HAP-1 (cell line): Measurements from ENCODE around the gene LIPC.

Experiments used
- DNase-seq, 2 experiments: peaks; one replicate each; pipeline ENCODE4 v3.0.0-alpha.2; 2016 to 2020; ENCODE audit warnings: low spot score in 2 of 2
- H3K27me3 ChIP-seq: fragments of 250-450 bp; sonication (Bioruptor Pico); 2 replicates; pipeline ENCODE4 v1.5.1; 2020; ENCODE audit warnings: low read depth, mild to moderate bottlenecking, moderate library complexity
- H3K36me3 ChIP-seq: fragments of 250-450 bp; sonication (Bioruptor Pico); replicated peaks from 2 replicates; pipeline ENCODE4 v1.5.1; 2020; ENCODE audit warnings: mild to moderate bottlenecking
- H3K4me1 ChIP-seq: fragments of 250-450 bp; sonication (Bioruptor Pico); 2 replicates; pipeline ENCODE4 v1.5.1; 2020; ENCODE audit warnings: mild to moderate bottlenecking
- H3K4me3 ChIP-seq: fragments of 250-450 bp; sonication (Bioruptor Pico); 2 replicates; pipeline ENCODE4 v1.5.1; 2020; ENCODE audit warnings: mild to moderate bottlenecking, moderate library complexity
- H3K9me3 ChIP-seq: fragments of 250-450 bp; sonication (Bioruptor Pico); 2 replicates; pipeline ENCODE4 v1.5.1; 2020; ENCODE audit warnings: mild to moderate bottlenecking, moderate library complexity
- in situ Hi-C: fragments of 300-500 bp; cut with MboI; formaldehyde crosslinking; loops from 3 replicates; pipeline ENCODE4 v1.14.3; 2020; ENCODE audit warnings: low sequenced_read_pairs, inconsistent platforms, mixed read lengths

The LIPC gene

DNA sequence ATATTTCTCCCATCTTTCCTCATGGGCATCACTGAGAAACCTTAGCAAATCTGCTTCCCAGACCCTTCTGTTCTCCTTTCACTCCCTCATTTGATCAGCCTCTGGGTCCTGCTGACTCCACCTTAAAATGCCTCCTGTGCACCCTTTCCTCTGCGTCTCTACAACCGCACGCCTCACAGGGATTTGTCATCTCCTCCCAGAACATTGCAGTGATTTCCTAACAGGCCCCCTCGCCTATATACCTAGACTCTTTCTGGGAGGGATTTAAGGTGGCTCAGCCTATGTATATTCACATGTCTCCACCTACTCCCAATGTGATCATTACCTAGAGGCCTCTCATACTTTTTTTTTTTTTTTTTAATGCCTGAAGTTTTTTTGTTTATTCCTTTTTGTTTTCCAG, 69.2 kb downstream of the LIPC start:
- in situ Hi-C loops: no loop called here

GRCh38 chr15:58501636-58502188, 69.9 kb downstream of the LIPC start:
- Histone ChIP-seq H3K4me3 (no peak overlapping the region), H3K4me1 (no peaks in the 10 kb centered on the region), H3K36me3 (no peaks in the 10 kb centered on the region), H3K9me3 (no peaks in the 10 kb centered on the region), H3K27me3 (no peaks in the 10 kb centered on the region)
- in situ Hi-C loops: no loop called here
- DNase-seq: no peak

More for the DNA sequence above, 69.2 kb downstream of the LIPC start:
- H3K9me3 ChIP-seq: no peaks in the 10 kb centered on the region
- no peak overlapping the region for H3K4me3 ChIP-seq
- H3K27me3 ChIP-seq: no peaks in the 10 kb centered on the region
- DNase-seq: no peak
- no peaks in the 10 kb centered on the region for H3K4me1 ChIP-seq
- H3K36me3 ChIP-seq: no peaks in the 10 kb centered on the region

GRCh38 chr15:58503139-58504027, 71.6 kb downstream of the LIPC start:
- Histone ChIP-seq H3K9me3 (no peaks in the 10 kb centered on the region), H3K36me3 (no peaks in the 10 kb centered on the region), H3K4me1 (no peaks in the 10 kb centered on the region), H3K27me3 (no peaks in the 10 kb centered on the region), H3K4me3 (no peak overlapping the region)
- DNase-seq: no peak
- in situ Hi-C loops: no loop called here

DNA sequence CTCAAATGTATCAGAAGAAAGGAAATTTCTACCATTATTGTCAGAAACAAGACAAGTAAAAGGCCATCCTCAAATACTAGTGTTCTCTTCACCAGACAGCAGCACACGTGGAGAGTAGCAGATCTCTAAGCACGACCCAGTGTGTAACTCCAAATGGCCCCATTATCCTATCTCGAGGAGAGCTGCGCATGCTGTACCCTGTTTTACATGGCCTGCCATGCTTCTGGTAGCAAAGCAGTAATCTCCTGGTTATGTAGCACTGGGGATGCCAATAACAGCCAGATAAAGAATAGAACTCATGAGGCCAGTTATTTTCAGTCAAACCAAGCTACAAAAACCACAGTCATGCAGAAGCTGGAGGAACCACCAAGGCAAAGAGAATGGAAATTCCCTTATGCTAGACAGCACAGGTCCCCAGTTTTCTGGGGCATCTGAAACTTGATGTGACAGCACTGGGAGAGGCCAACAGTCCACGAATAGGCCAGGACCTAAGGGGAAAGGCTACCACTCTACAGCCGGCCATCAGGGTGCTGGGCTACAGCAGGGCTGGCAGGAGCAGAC, 73.0 kb downstream of the LIPC start:
- Histone ChIP-seq H3K36me3 (no peaks in the 10 kb centered on the region), H3K4me1 (no peaks in the 10 kb centered on the region), H3K4me3 (no peak overlapping the region), H3K27me3 (peaks cover 4% of the 10 kb centered on the region; the same call in 1 of the 2 replicates), H3K9me3 (no peaks in the 10 kb centered on the region)
- DNase-seq: no peak
- in situ Hi-C loops: no loop called here

GRCh38 chr15:58505581-58505980, 73.8 kb downstream of the LIPC start:
- Histone ChIP-seq H3K4me1 (no peaks in the 10 kb centered on the region), H3K36me3 (no peaks in the 10 kb centered on the region), H3K9me3 (no peaks in the 10 kb centered on the region), H3K27me3 (peaks cover 4% of the 10 kb centered on the region; the same call in 1 of the 2 replicates), H3K4me3 (no peak overlapping the region)
- DNase-seq: no peak
- in situ Hi-C loops: no loop called here

DNA sequence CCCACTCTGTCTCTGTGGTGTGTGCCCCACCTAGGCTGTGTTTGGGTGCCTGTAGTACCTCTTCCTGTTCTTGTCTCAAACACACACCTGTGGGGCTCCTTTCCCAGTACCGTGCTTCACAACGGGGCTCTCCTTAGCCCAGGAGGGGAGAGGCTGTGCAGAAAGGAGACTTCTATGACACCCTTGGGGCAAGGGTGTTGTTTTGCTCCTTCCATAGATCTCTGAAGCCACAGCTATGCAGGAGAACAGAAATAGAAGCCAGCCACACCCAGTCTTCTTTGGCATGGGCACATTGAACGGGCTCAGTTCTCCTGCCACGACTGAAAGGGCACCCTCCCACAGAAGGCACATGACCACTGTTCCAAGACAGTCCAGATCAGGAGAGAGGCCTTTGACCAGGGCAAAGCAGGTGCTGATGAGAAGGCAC, 74.3 kb downstream of the LIPC start:
- H3K9me3 ChIP-seq: no peaks in the 10 kb centered on the region
- in situ Hi-C loops: no loop called here
- H3K4me1 ChIP-seq: no peaks in the 10 kb centered on the region
- DNase-seq: no peak
- H3K27me3 ChIP-seq: peaks cover 4% of the 10 kb centered on the region; the same call in 1 of the 2 replicates
- no peak overlapping the region for H3K4me3 ChIP-seq
- no peaks in the 10 kb centered on the region for H3K36me3 ChIP-seq

DNA sequence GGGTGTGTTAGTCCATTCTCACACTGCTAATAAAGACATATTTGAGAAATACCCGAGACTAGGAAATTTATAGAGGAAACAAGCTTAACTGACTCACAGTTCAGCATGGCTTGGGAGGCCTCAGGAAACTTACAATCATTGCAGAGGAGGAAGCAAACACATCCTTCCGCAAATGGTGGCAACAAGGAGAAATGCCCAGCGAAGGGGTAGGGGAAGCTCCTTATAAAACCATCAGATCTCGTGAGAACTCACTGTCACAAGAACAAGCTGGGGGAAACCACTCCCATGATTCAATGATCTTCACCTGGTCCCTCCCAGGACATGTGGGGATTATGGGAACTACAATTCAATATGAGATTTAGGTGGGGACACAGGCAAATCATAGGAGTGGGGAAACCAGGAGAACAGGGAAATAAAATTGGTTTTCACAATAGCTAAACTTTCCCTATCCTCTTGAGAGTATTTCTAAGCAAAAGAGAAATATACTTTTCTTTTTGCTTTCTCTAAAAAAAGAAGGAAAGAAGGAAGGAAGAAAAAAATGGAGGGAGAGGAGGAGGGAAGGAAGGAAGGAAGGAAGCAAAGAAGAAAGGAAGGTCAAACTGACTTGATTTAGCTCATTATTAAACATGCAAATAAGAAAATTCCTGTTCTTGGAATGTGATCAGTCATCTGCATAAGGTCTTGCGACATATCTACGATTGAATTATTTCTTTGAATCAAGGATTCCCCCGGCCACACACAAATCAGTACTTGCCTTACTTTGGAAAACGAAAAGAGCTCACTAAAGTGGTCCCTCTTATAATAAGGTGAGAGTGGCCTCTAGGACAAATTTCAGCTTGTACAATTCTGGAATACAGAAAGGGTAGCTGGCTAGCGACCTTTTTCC, 75.2 kb downstream of the LIPC start:
- Histone ChIP-seq H3K27me3 (peaks cover 4% of the 10 kb centered on the region; the same call in 1 of the 2 replicates), H3K9me3 (no peaks in the 10 kb centered on the region), H3K4me3 (no peak overlapping the region), H3K4me1 (no peaks in the 10 kb centered on the region), H3K36me3 (no peaks in the 10 kb centered on the region)
- peak in 1 of 2 experiments; percentile 13 for DNase-seq
- in situ Hi-C loops: no loop called here

DNA sequence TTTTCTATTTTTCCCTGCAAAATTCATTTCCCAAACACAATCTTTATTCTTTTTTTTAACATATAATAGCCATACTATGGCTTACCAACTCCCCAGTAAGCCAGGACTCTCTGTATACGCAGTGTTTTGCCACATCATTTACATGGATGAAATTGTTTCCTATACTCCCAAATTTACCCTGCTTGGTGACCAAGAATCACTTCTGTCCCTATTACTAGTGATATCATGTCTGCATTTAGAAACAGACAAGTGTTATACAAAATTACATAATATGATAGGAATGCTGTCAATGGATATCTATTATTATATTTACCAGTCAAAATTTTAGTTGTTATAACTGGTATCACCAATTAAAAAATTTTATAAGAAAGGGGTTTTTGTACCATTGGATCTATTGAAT, 77.8 kb downstream of the LIPC start:
- in situ Hi-C loops: no loop called here
- no peaks in the 10 kb centered on the region for H3K4me1 ChIP-seq
- H3K27me3 ChIP-seq: peaks cover 4% of the 10 kb centered on the region; the same call in 1 of the 2 replicates
- no peaks in the 10 kb centered on the region for H3K9me3 ChIP-seq
- no peaks in the 10 kb centered on the region for H3K36me3 ChIP-seq
- no peak for DNase-seq
- no peak overlapping the region for H3K4me3 ChIP-seq

DNA sequence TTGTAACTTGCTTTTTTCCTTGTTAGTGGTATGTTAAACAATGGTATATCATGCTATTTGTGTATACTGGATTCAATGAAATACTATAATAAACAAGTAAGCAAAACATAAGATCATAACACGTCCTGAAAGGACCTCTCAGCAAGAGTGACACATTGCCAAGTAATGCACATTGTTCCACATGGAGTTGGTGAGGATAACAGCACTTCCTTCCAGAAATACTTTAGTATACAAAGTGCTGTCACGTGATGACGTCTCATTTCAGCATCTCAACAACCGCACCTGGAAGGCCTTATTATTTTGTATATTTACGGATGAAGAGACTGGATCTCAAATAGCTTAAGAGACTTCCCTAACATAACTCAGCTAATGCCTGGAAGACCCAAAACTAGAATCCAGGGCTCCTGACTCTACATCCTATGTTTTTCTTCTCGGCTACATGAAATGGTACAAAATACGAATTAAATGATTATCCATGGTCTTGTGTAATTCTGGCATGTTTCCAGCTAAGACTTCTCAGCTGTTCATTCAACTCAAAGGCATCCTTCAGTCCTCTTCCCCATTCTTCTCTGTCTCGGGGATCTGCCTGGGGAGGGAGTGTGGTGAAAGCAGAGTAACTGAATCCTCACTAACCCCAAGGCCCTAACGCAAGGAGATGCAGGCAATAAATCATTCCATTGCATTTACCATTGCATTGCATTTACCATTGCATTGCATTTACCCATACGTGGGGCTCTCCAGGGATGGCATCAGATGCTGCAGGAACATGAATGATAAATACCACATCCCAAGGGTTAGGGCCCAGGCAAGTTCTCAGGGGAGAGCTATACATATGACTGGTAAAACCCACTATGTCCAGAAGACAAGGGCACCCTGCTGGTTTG, 79.2 kb downstream of the LIPC start:
- no peaks in the 10 kb centered on the region for H3K4me1 ChIP-seq

DNA sequence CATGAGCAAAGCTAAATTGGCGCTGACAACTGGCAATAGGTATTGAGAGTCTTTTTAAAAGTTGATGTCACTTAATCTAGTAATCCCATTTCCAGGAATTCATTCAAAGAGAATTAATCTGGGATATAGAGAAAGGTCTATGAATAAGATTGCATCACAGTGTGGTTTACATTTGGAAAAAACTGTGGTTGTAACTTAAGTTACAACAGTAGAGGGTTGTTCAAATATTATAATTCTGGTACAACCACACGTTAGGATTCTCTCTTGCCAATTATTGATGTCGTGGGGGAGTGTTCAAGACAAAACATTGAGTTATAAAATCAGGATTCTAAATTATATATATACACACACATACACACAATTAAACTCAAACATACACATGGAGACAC, 79.8 kb downstream of the LIPC start:
- no peak for DNase-seq
- in situ Hi-C loops: no loop called here
- Histone ChIP-seq H3K4me1 (no peaks in the 10 kb centered on the region), H3K9me3 (no peaks in the 10 kb centered on the region), H3K4me3 (no peak overlapping the region), H3K27me3 (peaks cover 4% of the 10 kb centered on the region; the same call in 1 of the 2 replicates), H3K36me3 (no peaks in the 10 kb centered on the region)

More for the DNA sequence above, 79.2 kb downstream of the LIPC start:
- in situ Hi-C loops: no loop called here
- no peak for DNase-seq
- H3K27me3 ChIP-seq: peaks cover 4% of the 10 kb centered on the region; the same call in 1 of the 2 replicates
- no peaks in the 10 kb centered on the region for H3K9me3 ChIP-seq
- H3K4me3 ChIP-seq: no peak overlapping the region
- no peaks in the 10 kb centered on the region for H3K36me3 ChIP-seq

GRCh38 chr15:58512522-58512921, 80.7 kb downstream of the LIPC start:
- in situ Hi-C loops: no loop called here
- no peaks in the 10 kb centered on the region for H3K9me3 ChIP-seq
- H3K4me3 ChIP-seq: no peak overlapping the region
- no peak for DNase-seq
- H3K27me3 ChIP-seq: peaks cover 4% of the 10 kb centered on the region; the same call in 1 of the 2 replicates
- no peaks in the 10 kb centered on the region for H3K36me3 ChIP-seq
- no peaks in the 10 kb centered on the region for H3K4me1 ChIP-seq

DNA sequence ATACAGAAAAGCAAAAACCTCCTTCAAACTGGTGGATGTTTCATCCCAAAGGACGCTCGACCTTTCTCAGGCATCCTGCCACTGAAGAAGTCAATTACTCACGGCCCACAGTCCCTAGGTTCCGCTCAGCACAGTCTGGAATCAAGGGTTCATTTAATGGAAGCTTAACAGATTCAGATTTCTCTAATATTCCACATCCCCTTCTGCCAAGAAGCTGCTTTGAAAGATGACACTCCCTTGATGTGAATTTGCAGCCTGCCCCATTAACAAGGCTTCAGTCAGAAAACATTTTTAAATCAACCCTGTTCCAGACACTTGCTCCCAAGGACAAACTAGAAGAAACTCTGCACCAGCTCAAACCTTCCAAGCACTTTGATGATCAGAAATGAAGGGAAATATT, 81.2 kb downstream of the LIPC start:
- DNase-seq: no peak
- no peaks in the 10 kb centered on the region for H3K9me3 ChIP-seq
- H3K4me1 ChIP-seq: no peaks in the 10 kb centered on the region
- no peak overlapping the region for H3K4me3 ChIP-seq
- H3K27me3 ChIP-seq: peaks cover 4% of the 10 kb centered on the region; the same call in 1 of the 2 replicates
- in situ Hi-C loops: no loop called here
- H3K36me3 ChIP-seq: no peaks in the 10 kb centered on the region
